HG03135 (cell line): ENCODE measurements around the gene GRAP.

Experiments
- ATAC-seq: cut with Tn5 transposase; IDR thresholded peaks from one replicate; pipeline ENCODE4 v1.9.1; 2021; ENCODE audit warnings: mild to moderate bottlenecking, moderate library complexity; ENCODE audit not compliant: unreplicated experiment

The GRAP gene

DNA sequence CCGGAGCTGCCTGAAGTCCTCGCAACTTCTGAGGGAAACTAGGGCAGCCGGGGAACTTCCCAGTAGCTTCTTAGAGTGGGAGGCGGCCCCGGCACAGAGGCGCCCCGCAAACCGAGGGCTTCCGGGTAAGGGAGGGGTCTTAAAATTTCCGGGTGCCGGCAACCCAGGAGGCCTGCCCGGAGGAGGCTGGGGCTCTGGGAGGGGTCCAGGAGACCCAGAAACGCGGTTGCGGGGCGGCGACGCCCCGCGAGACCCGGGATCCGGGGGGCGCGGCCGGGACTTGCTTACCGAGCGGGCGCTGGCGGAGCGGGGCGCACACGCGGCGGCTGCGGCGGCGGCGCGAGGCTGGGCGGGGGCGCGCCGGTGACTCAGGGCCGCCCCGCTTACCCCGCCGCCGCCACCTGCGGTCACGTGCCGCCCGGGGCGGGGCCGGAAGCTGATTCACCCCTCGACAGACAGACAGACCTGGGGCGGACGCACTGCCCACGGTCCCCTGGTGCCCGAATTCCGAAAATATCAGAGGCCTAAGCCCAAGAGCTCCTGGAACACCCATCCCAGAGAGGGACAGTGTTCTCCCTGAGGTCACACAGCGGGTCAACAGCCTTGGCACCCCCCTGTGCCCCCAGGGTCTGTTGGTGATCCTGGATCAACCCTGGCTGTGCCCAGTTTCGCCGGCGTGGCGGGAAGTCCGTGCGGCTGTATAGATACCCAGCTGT is 42.2 kb downstream of the GRAP start, which contains the start of gene FAM83G:
FAM83G (minus strand) TSS at position 344 of the 716 bp plus-strand sequence. CDS start 723 bp downstream, outside the sequence.
- peak; percentile 70 for ATAC-seq

DNA sequence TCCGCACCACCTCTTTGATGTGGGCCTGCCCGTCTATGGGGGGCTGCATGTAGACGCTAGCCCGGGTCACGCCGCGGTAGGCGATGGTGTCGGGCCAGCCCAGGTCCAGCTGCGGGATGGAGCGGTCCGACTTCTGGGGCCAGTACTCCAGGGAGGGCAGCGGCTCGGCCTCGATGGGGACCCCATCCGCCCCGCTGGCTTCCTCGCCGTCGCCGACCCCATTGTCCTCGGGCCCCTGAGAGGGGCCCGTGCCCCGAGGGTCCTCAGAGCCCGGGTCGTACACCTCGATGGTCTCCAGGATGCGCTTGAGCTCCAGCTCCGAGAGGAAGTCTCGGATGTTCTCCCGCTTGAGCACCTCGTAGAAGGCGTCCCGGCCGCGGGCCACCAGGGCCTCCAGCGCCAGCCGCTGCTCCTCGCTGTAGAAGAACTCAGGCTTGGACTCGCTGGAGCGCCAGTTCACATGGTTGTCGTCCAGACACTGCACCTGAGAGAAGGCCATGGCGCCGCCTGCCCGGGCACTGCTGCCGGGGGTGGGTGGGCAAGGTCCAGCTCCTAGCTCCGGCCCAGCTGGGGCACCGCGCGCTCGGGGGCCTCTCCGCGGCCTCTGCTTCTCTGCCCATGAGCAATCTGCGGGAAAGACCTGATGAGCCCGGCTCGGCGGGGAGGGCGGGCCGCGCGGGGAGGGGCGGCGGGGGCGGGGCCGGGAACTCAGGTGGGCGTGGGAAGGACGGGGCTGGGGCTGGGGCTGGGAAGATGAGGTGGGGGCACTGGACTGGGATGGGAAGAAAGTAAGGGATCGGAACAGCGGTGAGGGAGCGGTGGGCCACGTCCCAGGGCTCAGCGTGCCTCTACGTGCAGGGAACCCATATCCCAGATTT is 43.0 kb downstream of the GRAP start:
- peak; percentile 24 for ATAC-seq

GRCh38 chr17:19002805-19003542 is 43.8 kb downstream of the GRAP start:
- ATAC-seq, result no peak

DNA sequence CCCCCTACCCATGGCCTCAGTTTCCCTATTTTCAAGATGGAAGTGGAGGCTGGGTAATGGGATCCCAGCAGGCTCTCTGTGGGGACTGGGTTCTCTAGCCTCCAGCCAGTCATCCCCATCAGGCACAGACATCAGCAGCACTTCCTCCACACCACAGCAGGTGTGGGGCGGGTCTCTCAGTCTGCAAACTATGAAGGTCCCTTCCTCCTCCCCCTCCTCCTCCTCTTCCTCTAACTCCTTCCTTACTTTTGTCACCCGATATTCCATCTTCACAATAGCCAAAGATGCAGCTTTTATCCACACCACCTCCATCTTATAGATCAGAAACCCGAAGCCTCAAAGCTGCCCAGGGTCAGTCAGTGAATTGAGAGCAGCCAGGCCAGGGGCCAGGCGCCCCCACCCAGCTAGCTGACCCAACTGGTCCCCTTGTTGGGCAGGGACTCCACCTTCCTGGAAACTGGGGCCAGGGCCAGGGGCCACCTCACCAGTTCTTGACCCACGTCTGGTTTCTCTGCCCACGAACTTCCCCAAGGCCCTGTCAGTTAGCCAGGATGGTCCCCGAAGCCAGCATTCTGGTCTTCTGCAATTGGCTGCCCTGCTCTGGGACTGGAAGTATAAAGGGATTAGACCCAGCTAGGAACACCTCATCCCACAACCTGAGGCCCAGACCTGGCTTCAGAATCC is 44.7 kb downstream of the GRAP start:
- ATAC-seq, result no peak

DNA sequence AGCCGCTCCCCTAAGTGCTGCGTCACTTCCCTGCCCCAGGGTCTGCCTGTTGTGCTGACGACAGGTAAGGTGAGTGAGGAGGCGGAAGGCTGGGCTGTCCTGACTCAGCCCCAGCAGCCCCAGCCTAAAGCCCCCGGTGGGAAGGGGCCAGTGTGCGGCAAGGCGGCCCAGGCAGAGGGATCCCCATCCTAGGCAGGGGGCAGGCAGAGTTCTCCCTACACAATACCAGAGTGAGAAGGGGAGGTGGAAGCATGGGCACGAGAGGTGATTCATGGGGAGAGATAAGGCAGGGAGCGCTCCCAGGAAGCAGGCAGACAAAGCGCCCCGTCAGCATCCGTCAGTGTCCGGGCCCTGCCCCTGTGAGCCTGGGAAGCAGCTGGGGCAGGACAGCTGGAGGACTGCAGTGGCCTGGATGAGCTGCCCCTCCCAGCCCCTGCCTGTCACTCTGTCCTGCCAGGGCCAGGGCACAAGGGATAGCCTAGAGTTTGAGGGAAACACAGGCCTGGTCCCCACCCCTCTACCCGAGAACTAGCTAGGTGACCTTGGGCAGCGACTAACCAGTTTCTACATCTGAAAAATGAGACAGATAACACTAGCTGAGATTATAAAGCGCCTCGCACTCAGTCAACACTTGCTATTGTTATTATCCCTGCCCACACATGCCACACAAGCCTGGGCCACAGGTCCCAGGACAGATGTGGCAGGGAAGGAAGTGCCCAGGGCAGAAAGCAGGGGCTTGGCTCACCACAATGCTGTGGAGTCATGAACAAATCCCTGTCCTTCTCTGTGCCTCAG is 46.0 kb downstream of the GRAP start:
- ATAC-seq, result no peak

DNA sequence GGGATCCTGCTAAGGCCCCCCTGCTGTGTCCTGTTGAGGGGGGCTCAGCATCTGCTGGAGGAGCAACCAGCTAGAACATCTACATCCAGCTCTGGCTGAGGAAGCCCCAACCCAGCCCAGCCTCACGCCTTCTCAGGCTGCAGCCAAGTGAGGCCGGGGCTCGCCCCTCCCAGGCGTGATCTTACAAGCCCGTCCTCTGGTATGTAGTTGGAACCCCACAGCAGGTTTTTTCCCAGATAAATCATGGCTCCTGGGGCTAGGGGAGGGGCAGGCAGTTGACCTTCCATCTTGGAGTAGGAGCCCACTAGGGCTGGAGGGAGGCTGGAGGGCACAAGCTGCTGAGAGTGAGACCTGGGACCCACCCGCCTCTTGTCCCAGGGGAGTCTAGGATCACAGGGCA is 46.8 kb downstream of the GRAP start:
- no peak for ATAC-seq

GRCh38 chr17:18999394-18999793 is 47.4 kb downstream of the GRAP start:
- no peak for ATAC-seq

GRCh38 chr17:18997650-18998196 is 49.0 kb downstream of the GRAP start:
- ATAC-seq, result no peak

GRCh38 chr17:18996458-18996857 is 50.3 kb downstream of the GRAP start:
- no peak for ATAC-seq

DNA sequence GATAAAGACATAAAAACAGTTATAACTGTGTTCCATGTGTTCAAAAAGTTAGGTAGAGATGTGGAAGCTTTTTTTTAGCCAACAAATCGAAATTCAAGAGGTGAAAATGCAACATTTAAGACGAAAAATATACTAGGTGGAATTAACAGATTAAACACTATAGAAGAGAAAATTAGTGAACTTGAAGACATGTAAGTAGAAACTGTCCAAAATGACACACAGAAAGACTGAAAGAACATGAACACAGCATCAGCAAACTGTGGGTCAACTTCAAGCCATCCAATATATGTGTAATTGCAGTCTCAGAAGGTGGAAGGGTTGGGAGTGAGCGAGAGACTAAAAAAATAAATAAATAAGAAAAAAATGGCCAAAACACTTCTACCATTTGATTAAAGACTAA is 51.5 kb downstream of the GRAP start:
- no peak for ATAC-seq

- no peak for ATAC-seq
Measured at GRCh38 chr17:18994631-18995030, 52.1 kb downstream of the GRAP start.

DNA sequence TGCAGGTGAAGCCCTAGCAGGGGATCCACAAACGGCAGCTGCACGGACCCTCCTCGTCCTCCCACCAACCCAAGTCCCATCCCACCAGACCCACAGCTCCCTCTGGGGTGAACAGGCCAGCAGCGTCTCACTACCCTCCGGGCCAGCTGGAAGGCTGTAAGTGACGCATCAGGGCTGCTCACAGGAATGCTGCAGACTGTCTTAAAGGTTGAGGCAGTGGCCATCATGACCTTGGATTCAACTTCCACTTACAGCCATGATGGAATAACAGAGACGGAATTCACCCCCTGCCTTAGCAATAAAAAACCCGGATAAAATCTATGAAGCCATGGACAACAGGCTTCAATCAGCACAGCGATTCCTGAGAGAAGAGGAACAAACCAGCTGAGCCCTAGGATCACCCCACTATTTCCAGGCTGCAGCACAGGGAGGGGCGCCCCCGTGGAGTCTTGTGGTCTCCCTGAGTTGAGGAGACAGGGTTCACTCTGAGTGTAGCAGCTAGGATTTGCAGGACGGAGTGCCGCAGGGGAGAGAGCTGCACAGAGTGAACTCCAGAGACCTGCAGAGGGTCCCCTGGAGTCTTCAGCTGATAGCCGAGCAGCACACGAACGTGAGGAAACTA is 52.7 kb downstream of the GRAP start:
- no peak for ATAC-seq

GRCh38 chr17:18992454-18993130 is 54.2 kb downstream of the GRAP start:
- no peak for ATAC-seq

GRCh38 chr17:18991531-18992315 is 55.0 kb downstream of the GRAP start:
- no peak for ATAC-seq

DNA sequence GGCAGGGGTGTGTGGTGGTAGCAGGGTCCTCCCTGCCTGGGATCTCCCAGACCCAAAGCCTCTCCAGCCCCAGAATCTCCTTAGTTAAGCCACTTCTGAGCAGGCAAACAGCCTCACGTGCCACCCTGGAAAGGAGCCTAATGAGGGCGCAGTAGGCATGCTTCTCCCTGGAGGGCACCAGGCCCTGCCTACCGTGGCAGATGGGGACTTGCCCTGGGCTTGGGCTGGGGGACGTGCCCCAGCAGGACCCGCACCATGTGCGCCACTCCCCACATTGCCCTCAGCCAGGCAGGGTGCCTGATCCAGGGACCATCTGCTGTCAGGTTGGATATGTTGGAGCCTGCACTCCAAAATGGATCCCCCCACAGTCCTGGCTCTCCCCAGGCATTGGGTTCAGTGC is 56.4 kb downstream of the GRAP start:
- ATAC-seq, result no peak

- no peak for ATAC-seq
Measured at GRCh38 chr17:18988546-18989173, 58.1 kb downstream of the GRAP start.

DNA sequence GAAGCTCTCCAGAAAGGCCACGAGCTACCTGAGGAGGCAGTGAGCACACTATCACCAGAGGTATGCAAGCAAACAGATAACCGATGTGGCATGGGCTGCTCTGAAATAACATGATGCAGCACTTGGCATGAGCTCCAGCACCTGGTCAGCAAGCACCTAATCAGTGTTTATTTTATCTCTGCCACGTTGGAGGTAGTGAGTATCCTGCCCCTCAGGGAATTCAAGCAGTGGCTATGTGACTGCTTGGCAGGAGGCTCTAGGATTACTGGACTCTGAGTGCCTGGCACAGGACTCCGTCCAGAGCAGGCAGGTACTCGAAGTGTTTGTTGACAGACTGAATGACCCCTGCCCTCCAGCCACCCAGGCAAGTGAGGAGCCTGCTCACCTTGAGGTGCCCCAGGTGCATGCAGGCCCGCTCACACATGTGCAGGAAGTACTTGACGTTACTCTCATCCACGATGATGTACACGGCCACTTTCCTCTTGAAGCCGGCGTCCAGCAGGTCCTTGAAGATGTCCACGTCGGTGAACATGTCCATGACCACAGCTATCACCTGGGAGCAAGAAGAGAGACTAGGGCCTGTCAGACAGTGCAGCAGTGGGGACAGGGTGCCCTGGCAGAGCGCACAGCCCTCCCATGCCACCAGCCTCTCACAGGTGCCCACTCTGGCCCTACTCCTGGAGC is 58.8 kb downstream of the GRAP start:
- no peak for ATAC-seq
